GM18511 (cell line): ENCODE data around the gene BCAT1.

Experiments
- ATAC-seq: cut with Tn5 transposase; IDR thresholded peaks from one replicate; pipeline ENCODE4 v1.9.1; 2021; ENCODE audit warnings: mild to moderate bottlenecking, moderate library complexity; ENCODE audit not compliant: unreplicated experiment

Gene BCAT1

DNA sequence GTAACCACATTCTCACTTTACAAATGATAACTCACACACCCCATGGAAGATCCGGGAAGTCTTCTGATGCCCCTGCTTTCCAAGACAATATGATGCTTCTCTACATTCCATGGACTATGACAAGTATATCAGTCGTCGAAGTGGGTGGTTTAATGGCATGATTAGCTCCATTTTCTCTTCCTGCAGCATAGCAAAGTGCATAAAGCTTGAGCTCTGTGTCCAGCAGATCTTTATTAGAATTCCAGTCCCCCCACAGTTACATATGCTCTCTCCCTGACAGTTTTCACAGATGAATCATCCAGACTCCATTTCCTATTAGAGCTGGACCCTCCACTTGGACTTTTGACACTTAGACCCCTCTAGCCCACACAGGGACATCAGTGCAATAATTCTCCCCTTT lies 174.9 kb downstream of the BCAT1 start:
- ATAC-seq, result no peak

GRCh38 chr12:24772813-24773212 lies 176.1 kb downstream of the BCAT1 start:
- no peak for ATAC-seq

DNA sequence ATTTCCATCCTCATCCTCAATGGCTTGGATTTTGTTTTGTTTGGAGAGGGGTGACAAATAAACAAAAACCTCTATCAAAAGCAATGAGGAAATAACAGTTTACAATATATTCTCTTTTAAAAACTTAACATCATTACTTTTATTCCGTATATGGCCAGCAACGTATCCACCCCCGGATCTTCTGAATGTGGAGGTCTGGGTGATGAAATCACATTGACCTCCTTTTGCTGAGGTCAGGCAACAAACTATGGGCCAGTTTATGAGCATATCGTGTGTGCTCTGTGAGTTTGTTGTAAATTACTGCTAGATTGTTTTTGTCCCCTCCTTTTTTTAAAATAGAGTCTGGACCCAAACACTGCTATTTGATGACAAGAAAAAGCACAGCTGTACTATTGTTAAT lies 178.1 kb downstream of the BCAT1 start:
- ATAC-seq, result no peak

GRCh38 chr12:24770334-24770733 lies 178.6 kb downstream of the BCAT1 start:
- no peak for ATAC-seq

- ATAC-seq, result no peak
These were observed 179.2 kb downstream of the BCAT1 start for GRCh38 chr12:24769682-24770081.

DNA sequence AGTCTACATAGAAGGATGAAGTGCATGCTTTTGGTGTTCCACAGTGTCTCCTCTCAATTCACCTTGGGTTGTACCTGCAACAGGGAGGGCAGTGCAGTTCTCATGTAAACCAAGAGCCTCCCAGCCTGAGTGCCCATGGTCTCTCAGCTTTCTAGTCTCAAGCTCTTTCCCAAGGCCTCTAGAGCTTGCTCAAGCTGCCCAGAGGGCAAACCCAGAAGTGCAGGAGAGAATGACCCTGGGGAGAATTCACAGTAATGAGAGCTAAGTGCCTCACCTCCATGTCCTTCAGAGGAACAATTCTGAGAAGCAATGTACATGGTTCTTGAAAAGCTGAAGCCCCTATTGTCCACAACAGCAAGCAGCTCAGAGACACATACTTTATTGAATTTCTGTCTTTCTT lies 180.5 kb downstream of the BCAT1 start:
- ATAC-seq, result no peak

- ATAC-seq, result no peak
These were observed 181.9 kb downstream of the BCAT1 start for GRCh38 chr12:24767016-24767415.

DNA sequence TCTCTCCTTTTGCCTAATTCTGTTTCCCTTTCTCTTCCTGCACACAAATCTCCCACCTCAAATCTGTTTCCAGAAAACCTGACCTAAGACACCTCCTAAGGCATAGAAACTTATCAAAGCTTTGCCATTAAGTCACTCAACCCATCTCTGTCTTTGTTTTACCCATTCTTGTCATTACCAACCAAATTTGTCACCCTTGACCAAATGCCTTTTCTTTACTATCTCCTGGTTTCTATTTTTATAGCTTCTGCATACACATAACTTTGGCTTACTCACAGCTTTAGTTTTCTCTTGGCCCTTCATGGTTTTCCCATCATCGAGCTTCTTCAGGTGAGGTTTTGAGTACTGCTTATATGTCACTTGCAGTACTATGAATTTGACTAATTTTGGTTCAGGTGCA lies 184.2 kb downstream of the BCAT1 start:
- ATAC-seq, result no peak

- ATAC-seq, result no peak
These were observed 188.1 kb downstream of the BCAT1 start for GRCh38 chr12:24760606-24761378.

- no peak for ATAC-seq
These were observed 188.7 kb downstream of the BCAT1 start for GRCh38 chr12:24760162-24760561.
